SK-N-MC (cell line): ENCODE results near the gene PPARG.

Source experiments
- EZH2 ChIP-seq: fragments of 200-600 bp; sonication (generic); IDR thresholded peaks from one replicate; pipeline ENCODE4 v1.6.1; 2017; ENCODE audit warnings: antibody characterized with exemption
- POLR2AphosphoS5 ChIP-seq: IDR thresholded peaks from 2 replicates; pipeline ENCODE4 v1.6.1; 2012; ENCODE audit warnings: mild to moderate bottlenecking, low read depth, low read length, borderline replicate concordance

- TF ChIP-seq POLR2AphosphoS5 (no peak), EZH2 (no peak)
These were observed 166.9 kb downstream of the PPARG start for GRCh38 chr3:12455740-12456139.
